GM19193 (cell line): ENCODE results near the gene PIK3CD.

Source experiments
- POLR2A ChIP-seq: IDR thresholded peaks from 4 replicates; pipeline ENCODE4 v1.6.1; 2011; ENCODE audit not compliant: insufficient read depth, insufficient read length; ENCODE audit errors: extremely low read depth

PIK3CD gene

DNA sequence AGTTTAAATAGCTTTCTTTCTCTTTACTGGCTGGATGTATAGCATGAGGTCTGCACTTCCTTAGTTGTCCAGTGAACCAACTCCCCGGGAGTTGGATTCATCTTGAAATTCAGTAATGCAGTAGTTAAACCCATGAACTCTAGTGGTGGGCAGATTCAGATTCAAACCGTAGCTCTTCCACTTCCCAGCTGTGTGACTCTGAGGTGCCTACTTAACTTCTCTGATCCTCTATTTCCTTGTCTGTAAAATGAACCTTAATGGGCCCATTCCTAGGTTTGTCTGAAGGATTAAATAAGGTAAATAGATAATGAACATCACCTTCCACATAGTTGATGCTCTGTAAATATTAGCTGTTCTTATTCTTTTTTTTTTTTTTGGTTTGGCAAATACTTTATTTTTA is 16.5 kb downstream of the PIK3CD start:
- TF ChIP-seq POLR2A: no peak

DNA sequence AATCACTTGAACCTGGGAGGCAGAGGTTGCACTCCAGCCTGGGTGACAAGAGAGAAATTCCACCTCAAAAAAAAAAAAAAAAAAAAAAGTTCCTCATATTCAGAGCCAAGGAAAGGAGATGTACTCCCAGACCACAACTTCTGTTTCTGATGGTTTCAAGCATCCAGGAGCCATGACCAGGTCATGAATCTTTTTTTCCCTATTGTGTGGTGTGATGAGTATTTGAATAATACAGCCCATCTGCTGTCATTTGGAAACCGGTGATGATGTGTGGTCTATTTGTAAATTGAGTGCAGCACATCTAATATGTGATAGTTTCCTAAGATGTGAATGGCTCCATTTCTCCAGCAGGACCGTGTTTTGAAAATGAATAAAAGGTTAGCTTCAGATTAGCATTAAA is 18.6 kb downstream of the PIK3CD start:
- no peak for TF ChIP-seq POLR2A

- TF ChIP-seq POLR2A: no peak
Observed at GRCh38 chr1:9671377-9672140, 20.0 kb downstream of the PIK3CD start.

DNA sequence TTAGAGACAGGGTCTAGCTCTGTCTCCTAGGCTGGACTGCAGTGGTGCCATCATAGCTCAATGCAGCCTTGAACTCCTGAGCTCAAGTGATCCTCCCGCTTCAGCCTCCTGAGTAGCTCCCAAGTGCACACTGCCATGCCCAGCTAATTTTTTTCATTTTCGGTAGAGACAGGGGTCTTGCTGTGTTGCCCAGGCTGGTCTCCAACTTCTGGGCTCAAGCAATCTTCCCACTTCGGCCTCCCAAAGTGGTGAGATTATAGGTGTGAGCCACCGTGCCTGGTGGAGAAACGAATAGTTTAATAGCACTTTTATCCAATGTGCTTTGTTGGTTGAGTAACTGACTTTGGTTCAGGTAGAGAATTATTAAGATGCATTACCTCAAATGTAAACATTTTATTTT is 20.9 kb downstream of the PIK3CD start:
- no peak for TF ChIP-seq POLR2A

DNA sequence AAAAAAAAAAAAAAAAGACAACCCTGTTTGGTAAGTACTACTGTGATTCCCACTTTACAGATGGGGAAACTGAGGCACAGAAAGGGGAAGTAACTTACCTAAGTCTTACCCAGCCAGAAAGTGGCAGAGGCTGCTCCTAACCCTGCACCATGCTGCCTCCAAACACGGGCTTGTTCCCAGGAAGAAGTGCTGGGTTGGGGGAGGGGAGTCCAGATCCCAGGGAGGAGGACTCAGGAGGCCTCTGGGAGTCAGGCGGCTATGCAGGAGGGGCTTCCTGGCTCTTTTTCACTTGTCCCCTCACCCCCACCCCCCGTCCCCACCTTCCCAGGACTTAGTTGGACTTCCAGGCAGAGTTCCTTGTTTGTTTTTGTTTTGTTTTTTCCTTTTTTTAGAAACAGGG is 23.9 kb downstream of the PIK3CD start:
- TF ChIP-seq POLR2A: no peak

DNA sequence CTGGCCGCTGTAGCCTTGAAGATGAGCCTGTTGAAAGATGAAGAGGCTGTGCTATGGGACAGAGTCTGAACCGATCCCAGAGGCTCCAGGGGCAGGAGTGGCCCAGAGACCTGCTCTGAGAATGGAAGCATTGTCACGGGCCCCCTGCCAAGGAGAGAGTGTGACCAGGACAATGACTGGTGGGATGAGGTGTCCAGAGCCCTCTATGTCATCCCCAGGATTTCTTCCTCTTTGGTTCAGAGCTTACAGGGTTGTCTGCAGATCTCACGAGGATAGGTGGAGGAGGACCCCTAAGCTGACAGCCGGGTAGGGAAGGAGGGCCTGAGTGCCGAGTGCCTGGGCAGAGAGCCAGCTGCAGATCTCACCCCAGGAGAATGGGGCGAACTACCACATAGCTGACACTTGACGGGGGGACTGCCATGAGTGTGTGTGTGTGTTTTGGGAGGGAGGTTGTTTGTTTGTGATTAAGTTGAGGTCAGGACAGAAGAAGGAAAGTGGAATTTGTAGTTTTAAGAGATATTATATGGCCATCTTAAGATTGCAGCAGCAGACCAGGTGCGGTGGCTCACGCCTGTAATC is 25.4 kb downstream of the PIK3CD start:
- no peak for TF ChIP-seq POLR2A

- no peak for TF ChIP-seq POLR2A
Observed at GRCh38 chr1:9680091-9680490, 28.6 kb downstream of the PIK3CD start.

- TF ChIP-seq POLR2A: no peak
Observed at GRCh38 chr1:9680828-9681227, 29.3 kb downstream of the PIK3CD start.

DNA sequence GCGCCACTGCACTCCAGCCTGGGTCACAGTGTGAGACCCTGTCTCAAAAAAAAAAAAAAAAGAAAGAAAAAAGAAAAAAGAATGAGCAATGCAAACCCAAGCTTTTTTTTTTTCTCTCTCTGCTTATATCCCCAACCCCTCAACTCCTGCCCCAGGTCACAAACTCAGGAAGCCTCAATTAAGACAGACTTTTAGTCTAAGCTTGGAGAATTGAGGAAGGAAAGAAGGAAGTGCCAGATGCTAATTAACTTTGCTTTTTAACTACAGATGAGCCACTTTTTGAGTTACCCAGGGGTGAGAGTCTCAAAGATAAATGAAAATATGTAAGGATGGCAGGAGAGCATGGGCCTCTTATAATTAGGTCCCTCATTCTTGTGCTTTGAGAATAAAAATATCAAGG is 33.3 kb downstream of the PIK3CD start:
- no peak for TF ChIP-seq POLR2A

- peak; percentile 58 for TF ChIP-seq POLR2A
Observed at GRCh38 chr1:9687120-9687873, 35.8 kb downstream of the PIK3CD start.

DNA sequence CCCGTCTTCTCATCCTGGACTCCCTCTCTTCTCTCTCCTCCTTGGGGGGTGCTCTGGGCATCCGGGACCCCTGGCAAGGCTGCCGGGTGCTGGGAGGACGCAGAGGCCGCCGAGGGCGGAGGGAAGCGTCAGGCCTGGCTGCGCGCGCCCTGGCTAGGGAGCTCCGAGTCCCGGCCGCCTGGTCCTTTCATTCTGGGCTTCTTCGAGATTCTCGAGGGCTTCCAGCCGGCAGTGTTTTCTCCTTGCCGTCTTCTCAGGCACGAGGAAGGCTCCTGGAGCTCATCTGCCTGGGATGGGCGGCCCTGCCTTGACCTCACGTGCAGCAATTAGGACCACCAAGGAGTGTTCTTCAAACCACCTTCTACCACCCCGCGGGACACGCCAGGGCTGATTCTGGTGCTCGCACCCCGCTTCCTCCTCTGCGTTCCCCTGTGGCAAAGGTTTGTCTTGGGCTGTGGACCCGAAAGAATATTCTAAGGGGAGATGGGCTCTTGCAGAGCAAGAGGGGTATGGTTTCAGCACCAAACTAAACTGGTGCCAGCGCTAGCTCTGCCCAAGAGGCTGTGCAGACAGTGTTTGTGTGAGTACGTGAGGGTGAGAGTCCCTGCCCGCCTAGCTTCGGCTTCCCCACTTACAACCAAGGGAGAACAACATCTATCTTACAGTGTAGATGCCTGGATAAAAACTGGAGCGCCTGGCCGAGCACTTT is 36.5 kb downstream of the PIK3CD start:
- TF ChIP-seq POLR2A: no peak

DNA sequence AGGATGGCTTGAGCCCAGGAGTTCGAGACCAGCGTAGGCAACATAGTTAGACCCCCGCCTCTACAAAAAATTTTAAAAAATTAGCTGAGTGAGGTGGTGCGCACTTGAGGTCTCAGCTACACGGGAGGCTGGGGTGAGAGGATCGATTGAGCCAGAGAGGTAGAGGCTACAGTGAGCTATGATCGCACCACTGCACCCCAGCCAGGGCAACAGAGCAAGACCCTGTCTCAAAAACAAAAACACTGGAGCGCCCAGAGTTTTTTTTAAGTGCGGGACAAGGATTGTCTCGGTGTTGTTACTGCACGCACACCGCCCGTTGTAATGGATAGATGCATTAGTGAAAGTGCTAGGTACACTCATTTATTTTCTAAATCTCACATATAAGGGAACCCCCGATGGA is 37.1 kb downstream of the PIK3CD start:
- TF ChIP-seq POLR2A: no peak

GRCh38 chr1:9689011-9689706 is 37.6 kb downstream of the PIK3CD start:
- peak; percentile 33 for TF ChIP-seq POLR2A

DNA sequence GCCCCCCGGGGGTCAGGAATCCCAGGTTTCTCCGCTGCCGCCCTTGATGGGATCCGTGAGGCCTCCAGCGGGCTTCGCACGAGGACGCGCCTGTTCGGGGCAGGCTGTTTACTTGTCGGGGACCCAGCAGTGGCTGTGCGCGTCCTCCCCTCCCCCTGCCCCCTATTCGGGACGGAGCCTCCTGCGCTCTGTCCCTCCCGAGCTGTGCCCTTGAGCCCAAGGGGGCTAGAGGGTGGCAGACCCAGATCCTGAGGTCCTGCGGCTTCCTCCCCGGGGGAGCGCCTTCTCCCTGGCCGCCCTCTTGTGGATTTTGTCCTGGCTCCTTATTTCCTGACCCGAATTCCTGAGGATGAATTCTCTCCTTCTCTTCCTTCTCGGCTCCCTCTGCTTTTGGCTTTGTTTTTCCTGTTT is 38.4 kb downstream of the PIK3CD start:
- TF ChIP-seq POLR2A: no peak
